SKM-1 (cell line): Measurements from ENCODE around the gene RTEL1.
"Not testable (repeated sequence)": the region's sequence is repeated elsewhere in the genome, so short reads cannot be mapped to it uniquely, and the experiment has no call there.

ENCODE experiments used
- DNase-seq: peaks from one replicate; lab custom pipeline; 2025; ENCODE audit not compliant: unreplicated experiment; lab: John Stamatoyannopoulos, UW

The RTEL1 gene

DNA sequence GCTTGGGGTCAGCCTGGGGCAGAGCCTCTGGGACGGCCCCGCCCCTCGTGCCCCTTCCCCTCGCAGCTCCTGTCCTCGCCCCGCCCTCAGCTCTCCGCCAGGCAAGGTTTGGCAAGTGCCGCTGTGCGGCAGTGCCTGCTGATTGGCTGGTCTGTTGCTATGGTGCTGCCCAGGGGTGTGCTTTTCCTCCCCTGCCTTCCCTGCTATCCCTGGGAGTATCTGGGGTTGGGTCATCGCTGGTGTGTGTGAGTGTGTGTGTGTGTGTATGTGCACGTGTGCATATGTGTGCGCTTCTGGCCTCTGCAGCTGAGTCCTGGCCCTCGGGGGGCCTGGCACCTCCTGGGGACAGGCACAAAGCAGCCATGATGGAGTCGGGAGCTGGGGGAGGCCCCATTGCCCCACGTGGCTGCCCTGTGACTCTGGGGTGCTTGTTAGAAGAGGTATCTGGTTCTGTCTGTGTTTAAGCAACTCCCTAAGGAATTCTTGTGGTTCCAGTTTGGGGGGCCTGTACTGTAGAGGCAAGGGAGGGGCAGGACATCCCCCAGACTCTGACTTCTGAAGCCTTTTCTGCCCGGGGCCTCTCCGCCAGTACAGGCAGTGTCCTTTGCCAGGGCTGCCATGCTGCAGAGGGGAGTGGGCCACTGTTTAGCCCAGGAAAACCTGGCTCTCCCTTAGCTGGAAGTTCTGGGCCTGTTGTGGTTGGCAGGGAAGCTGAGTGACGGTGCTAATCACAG is 6.9 kb downstream of the RTEL1 start:
- no peak for DNase-seq

DNA sequence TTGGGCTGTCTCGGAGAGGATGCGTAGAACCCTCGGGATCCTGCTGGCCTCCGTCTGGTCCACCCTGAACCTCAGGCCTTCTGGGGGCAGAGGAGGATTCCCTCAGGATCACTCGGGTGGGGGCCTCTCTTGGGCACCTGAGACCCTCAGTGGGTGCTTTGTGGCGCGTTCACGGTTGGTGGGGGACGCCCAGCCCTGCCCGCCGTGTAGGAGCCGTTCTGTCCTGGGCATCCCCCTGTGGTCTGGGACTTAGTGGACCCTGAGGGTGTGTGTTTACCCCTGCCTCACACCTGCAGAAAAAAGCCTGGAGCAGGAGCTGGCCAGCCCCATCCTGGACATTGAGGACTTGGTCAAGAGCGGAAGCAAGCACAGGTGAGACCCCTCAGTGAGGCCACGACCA is 7.6 kb downstream of the RTEL1 start:
- DNase-seq = no peak

DNA sequence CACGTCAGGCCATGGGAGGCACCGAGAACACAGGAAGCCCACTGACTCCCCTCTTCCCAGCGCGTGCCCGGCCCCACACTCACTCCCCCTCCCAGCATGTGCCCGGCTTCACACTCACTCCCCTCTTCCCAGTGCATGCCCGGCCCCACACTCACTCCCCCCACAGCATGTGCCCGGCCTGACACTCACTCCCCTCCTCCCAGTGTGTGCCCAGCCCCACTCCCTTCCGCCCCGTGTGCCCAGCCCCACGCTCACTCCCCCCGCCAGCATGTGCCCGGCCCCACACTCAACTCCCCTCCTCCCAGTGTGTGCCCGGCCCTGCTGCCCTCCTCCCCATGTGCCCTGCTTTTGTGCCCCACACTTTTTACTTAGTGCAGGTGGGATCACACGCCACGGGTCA is 9.7 kb downstream of the RTEL1 start:
- no peak for DNase-seq

DNA sequence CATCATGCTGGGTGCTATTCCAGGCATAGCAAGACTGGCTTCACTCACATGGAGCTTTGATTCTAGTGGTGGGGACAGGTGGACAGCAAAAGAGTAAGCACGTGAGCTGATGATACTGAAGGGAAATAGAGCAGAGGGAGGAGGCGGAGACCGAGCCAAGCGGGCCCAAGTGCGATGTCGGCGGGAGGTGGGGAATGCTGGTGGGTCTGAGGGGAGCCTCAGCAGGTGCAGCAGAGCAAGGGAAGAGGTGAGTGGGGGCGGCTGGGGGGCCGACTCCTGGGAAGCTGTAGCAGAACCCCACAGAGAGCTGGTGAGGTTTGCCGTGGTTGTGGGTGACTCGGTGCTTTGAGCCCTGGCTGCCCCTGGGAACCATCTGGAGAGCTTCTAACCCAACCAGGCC is 10.2 kb downstream of the RTEL1 start:
- no peak for DNase-seq

DNA sequence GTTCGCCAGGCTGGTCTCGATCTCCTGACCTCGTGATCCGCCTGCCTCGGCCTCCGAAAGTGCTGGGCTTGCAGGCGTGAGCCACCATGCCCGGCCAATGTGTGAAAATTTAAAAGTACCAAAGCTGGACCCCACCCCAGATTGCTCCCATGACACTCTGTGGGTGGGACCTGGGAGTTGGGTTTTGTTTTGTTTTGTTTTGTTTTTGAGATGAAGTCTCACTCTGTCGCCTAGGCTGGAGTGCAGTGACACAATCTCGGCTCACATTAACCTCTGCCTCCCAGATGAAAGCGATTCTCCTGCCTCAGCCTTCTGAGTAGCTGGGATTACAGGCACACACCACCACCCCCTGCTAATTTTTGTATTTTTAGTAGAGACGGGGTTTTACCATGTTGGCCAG is 13.6 kb downstream of the RTEL1 start:
- not testable (repeated sequence) for DNase-seq

DNA sequence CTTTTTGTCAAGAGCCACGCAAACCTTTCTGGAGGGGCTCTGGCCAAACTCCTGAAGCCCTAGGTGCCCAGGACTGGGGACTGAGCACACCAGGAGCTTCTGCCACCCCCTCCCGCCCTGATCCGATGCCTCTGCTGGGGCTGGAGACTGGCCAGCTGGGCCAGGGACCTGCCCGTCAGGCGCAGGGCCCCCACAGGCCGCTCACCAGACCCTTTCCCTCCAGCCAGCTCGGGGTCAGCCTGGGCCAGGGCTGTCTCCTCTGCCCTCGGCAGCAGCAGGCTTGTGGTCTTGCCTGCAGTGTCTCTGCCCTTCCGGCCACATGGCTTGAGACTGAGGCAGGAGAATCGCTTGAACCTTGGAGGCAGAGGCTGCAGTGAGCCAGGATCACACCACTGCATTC is 14.6 kb downstream of the RTEL1 start:
- no peak for DNase-seq

DNA sequence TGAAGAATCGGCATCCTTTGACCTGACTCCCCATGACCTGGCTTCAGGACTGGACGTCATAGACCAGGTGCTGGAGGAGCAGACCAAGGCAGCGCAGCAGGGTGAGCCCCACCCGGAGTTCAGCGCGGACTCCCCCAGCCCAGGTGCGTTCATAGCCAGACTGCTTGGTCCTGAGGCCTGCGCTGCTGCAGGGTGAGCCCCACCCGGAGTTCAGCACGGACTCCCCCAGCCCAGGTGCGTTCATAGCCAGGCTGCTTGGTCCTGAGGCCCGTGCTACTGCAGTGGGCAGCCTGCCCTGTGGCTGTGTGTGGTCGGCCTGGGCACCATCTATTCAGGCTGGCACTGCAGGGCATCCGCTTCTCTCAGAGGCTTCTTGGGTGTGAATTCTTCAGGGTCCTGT is 15.8 kb downstream of the RTEL1 start:
- no peak for DNase-seq

DNA sequence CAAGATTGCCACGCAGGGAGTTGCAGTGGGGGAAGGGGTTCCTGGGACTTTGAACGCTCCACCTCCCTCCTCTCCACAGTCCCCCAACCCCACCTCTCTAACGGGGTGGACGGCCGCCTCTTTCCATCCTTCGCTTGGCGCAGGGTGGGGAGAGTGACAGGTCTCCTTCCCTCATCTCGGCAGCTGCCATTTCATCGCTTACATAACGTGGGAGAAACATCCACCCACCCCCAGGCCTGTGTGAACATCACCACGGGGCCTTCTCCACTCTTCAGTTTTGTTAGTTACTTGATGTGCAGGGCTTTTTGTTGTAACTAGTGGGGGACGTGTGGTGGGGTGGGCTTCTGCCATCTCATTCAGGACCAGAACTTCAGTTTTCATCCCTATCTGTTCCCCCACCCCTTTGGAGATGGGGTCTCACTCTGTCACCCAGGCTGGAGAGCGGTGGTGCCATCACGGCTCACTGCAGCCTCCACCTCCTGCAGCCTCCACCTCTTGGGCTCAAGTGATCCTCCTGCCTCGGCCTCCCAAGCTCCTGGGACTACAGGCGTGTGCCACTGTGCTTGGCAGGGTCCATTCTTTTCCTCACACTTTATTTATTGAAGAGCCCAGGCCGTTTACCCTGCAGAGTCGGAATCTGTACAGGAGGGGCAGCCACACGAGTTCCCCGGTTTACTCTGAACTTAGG is 17.7 kb downstream of the RTEL1 start:
- no peak for DNase-seq

DNA sequence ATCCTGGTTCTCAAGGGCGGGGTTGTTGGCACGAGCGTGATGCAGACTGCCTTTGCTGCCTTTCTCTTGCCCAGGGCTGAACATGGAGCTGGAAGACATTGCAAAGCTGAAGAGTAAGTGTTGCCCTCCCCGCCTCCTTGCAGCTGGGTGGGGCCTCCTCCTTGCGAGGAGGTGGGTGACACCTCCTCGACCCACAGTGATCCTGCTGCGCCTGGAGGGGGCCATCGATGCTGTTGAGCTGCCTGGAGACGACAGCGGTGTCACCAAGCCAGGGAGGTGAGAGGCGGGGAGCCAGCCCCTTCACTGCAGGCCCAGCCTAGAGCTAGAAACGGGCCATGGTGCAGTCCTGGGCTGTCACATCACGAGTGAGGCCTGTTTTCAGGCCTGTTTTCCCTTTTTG is 20.0 kb downstream of the RTEL1 start:
- no peak for DNase-seq

DNA sequence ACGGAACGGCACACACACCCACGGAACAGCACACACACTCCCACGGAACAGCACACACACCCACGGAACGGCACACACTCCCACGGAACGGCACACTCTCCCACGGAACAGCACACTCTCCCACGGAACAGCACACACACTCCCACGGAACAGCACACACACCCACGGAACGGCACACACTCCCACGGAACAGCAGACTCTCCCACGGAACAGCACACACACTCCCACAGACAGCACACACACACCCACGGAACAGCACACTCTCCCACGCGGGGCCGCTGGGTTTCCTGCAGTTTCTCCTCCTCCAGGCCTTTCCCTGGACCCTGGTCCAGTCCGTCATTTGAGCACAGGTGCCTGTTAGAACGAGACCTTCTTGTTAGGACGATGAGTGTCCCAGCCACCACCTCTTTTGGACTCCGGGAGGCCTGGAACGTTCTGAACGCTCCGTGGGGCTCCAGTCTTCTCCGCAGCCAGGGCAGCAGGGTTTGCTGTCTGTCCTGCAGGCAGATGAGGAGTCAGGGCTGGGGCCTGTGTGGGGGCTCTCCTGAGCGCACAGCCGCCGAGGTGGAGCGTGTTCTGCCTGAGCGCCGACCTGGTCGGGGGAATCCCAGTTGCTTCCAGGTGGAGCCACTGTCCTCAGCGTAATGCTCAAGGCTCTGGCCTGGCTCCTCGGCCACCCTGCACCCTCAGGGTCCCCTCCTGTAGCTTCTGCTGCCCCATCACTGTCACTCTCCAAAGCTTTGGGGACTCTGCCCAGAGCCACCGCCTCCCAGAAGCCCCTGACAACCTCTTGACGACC is 20.8 kb downstream of the RTEL1 start:
- DNase-seq = no peak

DNA sequence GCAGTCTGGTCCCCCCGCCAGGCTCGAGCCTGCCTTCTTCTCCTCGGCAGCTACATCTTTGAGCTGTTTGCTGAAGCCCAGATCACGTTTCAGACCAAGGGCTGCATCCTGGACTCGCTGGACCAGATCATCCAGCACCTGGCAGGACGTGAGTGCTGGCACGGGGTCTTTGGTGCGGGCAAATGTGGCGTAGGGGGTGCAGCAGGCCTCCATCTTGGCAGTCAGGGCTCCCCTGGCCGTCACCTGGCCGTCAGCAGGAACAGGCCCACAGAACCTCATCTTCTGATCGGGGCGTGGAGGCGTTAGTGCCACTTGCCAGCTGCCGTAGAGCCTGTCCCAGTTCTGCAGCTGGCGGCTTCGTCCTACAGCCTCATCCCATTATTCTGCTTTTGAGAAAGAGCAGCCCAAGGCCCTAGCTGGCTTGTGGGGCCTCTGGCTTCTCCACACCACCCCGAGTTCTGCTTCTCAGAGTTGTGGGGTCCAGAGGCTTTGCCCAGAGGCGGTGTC is 21.7 kb downstream of the RTEL1 start:
- DNase-seq = no peak

DNA sequence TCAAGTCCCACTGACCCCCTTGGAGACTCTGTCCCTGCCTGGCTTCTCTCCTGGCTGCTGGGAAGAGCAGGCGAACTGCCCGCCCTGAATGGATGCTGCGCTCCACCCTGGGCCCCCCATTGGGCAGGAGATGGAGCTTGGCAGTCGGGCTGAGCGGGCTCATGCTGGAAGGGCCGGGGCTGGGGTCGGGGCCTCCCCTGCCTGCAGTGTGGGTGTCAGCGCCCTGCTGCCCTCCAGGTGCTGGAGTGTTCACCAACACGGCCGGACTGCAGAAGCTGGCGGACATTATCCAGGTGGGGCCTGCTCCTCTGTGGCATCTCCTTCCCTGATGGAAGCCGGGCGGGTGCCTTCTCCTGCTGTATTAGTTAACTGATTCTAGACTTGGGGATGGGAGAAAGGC is 22.3 kb downstream of the RTEL1 start:
- no peak for DNase-seq

DNA sequence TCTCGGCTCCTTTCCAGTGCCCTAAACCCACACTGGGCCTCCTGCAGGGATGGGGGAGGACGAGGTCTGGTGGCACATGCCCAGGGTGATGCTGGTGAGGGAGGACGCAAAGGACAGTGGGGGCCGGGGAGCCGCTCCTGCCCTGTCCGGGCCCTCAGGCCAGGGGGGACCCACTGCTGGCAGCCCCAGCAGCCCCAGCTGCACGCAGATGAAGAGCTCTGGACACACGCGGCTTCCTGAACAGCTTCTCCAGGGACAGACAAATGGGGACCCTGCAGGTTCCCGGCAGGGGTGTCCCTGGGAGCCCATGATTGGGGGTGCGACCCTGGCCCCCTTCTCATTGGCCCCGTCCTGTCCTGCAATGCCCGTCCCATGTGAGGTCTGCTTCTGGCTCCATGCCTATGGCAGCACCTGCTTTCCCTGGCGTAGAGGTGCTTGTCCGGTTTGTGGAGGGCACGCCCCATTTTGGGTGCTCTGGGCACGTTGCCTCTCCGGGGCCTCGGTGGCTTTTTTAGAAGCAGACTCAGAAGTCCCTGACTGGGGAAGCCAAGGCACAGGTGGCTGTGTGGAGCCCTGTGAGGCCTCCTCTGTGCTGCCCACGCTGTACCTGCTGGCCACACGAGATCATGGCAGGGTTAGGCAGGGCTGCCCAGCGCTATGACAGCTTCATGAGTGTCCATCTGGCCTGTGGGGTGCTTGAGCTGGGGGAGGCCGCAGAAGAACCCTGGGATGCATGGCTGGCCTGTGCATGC is 22.9 kb downstream of the RTEL1 start:
- no peak for DNase-seq

DNA sequence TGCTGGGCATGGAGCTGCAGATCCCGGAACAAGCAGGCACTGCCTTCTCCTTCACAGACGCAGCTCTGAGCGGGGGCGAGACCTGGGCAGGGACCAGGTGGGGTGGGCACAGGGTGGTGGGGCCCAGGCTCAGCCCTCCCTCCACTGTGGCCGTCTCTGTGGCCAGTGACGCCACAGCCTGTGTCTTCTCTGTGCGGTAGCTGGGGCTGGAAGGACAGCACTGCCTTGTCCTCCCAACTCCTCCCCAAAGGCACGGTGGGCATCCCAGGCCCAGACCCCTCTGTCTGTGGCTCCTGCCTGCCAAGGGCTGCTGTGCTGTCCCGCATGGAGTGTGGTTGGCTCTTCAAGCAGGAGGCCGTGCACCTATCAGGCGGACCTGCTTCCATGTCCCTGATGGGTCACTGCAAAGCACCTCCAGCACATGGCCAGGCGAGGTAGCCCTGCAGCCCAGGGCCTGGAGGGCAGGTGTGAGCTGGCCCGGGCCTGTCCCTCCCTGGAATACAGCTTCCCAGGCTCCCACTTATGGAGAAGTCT is 23.6 kb downstream of the RTEL1 start:
- DNase-seq = no peak

DNA sequence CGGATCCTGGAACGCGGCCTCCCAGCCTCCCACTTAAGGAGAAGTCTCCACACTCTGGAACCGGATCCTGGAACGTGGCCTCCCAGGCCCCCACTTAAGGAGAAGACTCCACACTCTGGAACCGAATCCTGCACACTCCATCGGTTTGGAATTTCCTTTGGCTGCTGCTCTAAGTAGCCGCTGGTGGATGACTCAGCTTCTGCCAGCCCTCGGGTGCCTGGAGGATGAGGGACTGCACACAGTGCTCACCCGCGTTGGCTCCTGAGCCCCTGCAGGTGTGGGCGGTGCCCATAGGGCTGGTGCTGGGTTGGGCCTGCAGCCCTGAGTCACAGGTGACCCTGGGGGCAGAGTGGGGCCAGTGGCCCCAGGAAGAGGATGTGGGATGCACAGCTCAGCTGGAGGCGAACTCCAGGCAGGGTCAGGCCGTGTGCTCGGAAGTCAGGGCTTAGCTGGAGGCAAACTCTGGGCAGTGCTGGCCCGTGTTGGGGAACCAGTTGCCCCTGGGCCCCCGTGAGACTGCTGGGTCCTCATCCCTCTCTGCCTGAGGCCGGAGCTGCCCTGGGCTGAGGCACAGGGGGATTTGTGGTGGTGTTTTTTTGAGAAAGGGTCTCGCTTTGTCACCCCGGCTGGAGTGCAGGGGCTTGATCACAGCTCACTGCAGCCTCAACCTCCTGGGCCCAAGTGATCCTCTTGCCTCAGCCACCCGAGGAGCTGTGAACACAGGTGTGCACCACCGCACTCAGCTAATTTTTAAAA is 24.4 kb downstream of the RTEL1 start:
- DNase-seq = no peak

DNA sequence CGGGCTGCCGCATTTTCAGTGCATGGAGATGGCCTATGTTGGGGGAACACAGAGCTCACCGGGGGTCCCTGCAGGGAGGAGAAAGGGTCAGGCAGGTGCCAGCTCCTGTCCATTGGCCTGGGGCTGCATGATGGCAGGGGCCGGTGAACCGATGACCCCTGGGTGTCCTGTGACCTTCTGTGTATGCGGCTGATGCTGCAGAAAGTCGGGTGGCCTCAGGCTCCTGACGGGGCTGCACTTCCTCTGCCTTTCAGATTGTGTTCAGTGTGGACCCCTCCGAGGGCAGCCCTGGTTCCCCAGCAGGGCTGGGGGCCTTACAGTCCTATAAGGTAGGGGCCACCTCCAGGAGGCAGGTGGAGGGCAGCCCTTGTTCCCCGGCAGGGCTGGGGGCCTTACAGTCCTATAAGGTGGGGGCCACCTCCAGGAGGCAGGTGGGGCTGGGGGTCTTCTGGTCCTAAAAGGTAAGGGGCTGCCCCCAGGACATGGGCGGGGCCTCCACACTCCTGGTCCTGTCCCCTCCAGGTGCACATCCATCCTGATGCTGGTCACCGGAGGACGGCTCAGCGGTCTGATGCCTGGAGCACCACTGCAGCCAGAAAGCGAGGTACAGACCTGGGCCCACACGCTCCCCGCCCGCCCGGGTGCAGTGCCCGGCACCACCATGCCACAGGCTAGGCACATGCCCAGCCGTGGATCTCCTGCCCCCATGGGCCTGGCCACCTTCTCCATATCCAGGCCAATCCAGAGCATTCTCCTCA is 27.3 kb downstream of the RTEL1 start:
- DNase-seq = no peak

DNA sequence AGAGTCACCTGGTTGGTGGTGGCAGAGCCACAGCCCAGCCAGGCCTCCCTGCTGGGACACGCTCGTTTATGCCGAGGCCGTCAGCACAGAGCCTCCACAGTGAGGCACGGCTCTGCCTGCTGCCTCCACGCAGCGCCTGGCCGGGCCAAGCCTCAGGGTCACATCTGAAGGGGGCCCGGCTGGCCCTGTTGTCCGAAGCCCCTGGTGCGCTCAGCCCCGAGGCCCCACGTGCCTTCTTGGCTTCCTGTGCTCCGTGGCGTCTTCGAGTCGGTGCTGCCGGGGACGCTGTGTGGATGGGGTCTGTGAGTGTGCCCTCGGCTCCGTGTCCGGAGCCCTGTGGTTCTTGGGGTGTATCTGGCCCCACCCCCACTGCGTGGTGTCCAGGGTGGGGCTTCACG is 28.0 kb downstream of the RTEL1 start:
- DNase-seq = no peak

DNA sequence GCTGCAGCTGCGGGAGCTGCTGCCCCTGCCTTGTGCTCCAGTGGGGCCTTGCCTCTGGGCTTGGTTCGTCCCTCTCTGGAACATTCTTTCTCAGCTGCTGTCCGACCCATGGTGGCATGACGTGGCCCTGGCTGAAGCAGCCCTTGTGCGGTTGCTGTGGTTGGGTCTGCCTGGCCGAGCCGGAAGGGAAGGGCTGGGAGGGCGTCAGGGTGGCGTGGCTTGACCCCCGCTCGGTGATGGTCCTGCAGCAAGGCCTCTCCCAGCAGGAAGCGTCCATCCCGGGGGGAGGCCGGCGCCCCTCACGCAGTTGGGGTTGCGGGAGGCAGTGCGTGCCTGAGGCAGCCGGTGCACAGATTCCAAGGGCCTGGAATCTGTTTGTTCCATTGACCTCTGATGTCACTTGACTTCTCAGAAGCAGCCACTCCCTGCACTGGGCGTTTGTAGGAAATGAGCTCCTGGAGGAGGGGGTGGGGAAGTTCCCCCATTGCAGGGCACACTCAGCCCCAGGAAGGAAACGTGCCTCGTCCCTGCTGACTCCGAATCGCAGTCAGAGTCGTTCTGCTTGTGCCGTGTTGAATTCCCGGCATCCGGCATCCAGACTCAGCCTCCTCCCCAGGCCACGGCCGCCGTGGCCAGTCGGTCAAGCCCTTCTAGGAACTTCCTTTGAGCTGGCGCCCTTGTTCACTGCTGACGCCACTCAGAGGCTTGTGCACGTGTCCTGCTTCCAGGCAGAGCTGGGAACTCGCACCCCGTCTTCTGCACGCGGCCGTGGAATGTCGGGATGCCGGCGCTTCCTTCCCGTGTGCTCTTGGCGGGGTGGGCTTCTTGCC is 28.6 kb downstream of the RTEL1 start:
- DNase-seq = no peak
